ENCODE measurements around the gene KLHL8.

KLHL8 gene

DNA sequence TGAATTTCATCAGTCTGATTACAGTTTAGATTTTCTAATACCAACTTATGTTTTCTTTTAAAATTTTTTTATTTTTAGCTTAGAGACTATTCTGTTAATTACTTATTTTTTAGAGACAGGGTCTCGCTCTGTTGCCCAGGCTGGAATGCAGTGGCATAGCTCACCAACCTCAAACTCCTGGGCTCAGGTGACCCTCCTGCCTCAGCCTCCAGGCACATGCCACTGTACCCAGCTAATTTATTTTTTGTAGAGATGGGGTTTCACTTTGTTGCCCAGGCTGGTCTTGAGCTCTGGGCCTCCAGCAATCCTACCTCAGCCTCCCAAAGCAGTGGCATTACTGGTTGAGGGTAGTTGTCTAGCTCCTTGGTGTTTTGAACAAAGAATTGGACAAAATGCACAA, 102.0 kb downstream of the KLHL8 start:
- FAIRE-seq: no peak
- TF ChIP-seq TAF1 (IDR thresholded peaks at IDR 0.05; ENCODE audit: low read depth, low read length) (no peak), PAX5 (IDR thresholded peaks at IDR 0.05; ENCODE audit: insufficient read depth, low read length, severe bottlenecking) (no peak), SPI1 (IDR thresholded peaks at IDR 0.05; ENCODE audit: low read depth, low read length) (no peak), POU2F2 (IDR thresholded peaks at IDR 0.05; ENCODE audit: low read depth, low read length) (no peak), POLR2AphosphoS5 (IDR thresholded peaks at IDR 0.05; ENCODE audit: low read depth, low read length) (no peak)
- DNase-seq (ENCODE audit: insufficient read length, low spot score): no peak

DNA sequence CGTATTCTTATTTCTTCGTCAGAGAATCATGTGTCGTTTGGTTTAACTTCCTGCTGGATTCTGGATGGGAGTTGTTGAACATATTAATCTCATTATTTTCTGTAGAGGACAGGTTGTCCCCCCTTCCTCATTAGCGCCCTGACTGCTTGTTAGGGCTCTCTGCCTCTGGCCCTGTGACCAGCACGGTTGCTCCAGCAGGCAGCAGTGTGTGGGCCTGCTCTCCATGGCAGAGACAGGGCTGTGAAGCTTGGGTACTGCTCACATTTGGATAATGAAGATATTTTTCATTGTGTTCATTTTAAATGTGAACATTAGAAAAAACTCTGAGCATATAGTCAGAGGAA, 102.7 kb downstream of the KLHL8 start:
- no peak for TF ChIP-seq TAF1 (IDR thresholded peaks at IDR 0.05; ENCODE audit: low read depth, low read length)
- TF ChIP-seq POLR2AphosphoS5 (IDR thresholded peaks at IDR 0.05; ENCODE audit: low read depth, low read length): no peak
- TF ChIP-seq POLR2A (IDR thresholded peaks at IDR 0.05; ENCODE audit: low read depth, low read length): no peak
- TF ChIP-seq SPI1 (IDR thresholded peaks at IDR 0.05; ENCODE audit: low read depth, low read length): no peak
- FAIRE-seq (no peak), DNase-seq (ENCODE audit: insufficient read length, low spot score) (no peak)

DNA sequence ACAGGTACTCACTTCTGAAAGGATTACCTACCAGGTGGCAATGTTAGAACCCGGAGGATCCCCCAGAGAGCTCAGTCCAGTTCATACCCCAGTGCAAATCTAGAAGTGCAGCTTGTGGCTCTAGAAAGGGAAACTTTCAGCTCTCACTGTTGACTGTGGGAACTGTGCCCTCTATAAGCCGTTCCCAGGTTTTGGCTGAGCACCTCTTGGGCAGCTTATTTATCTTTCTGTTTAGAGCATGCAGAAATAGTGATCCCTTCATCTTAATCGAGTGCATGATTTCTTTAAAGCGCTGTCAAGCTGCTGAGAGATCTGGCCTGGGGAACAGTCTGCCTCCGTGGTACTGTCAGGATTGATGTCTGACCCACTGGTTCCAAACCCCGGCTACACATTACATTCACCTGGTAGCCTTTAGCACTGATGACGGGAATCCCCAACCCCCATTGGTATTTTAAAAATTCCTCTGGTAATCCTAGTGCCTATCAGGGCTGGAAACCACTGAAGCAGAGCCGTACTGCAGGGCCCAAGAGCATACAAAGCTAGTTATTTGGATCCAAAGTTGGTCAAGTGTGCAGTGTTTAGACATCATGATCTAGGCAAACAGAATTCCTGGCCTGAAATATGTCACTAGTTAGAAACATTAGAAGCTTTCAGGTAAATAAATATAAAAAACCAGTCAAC, 103.2 kb downstream of the KLHL8 start:
- TF ChIP-seq POLR2A (IDR thresholded peaks at IDR 0.05; ENCODE audit: low read depth, low read length): no peak
- TF ChIP-seq TAF1 (IDR thresholded peaks at IDR 0.05; ENCODE audit: low read depth, low read length): no peak
- TF ChIP-seq POU2F2 (IDR thresholded peaks at IDR 0.05; ENCODE audit: low read depth, low read length): no peak
- no peak for TF ChIP-seq PAX5 (IDR thresholded peaks at IDR 0.05; ENCODE audit: insufficient read depth, low read length, severe bottlenecking)
- no peak for TF ChIP-seq SPI1 (IDR thresholded peaks at IDR 0.05; ENCODE audit: low read depth, low read length)
- TF ChIP-seq POLR2AphosphoS5 (IDR thresholded peaks at IDR 0.05; ENCODE audit: low read depth, low read length): no peak
- no peak for DNase-seq (ENCODE audit: insufficient read length, low spot score)
- no peak for FAIRE-seq

DNA sequence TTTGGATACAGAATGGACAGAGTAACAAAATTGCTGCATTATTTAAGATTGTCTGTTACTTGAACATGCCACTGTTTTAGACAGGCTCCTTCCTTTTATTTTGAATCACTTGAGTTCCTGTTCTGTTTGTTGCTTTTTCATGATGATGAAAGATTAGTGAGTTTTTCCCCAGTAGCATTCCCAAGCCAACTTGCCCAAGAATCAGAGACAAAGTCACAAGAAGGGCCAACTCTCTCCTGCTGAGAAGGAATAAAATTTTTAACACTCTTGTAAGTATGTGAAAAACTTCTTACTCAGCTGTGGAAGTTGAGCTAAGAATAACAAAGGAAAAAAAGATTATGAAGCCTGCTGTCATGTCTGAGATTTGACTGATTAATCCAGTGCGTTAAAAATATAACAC, 104.2 kb downstream of the KLHL8 start:
- no peak for FAIRE-seq
- DNase-seq (ENCODE audit: insufficient read length, low spot score): no peak

DNA sequence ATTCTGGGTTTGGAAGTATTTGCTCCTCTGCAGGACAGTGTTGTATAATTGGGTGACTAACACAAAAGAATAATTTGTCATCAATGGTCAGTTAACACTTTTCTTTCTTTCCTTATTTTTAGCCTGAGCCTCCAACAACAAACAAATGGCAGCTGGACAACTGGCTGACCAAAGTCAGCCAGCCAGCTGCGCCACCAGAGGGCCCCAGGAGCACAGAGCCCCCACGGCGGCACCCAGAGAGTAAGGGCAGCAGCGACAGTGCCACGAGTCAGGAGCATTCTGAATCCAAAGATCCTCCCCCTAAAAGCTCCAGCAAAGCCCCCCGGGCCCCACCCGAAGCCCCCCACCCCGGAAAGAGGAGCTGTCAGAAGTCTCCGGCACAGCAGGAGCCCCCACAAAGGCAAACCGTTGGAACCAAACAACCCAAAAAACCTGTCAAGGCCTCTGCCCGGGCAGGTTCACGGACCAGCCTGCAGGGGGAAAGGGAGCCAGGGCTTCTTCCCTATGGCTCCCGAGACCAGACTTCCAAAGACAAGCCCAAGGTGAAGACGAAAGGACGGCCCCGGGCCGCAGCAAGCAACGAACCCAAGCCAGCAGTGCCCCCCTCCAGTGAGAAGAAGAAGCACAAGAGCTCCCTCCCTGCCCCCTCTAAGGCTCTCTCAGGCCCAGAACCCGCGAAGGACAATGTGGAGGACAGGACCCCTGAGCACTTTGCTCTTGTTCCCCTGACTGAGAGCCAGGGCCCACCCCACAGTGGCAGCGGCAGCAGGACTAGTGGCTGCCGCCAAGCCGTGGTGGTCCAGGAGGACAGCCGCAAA, 106.0 kb downstream of the KLHL8 start:
- DNase-seq (ENCODE audit: insufficient read length, low spot score) (no peak), FAIRE-seq (no peak)
- TF ChIP-seq POU2F2 (IDR thresholded peaks at IDR 0.05; ENCODE audit: low read depth, low read length): no peak
- TF ChIP-seq TAF1 (IDR thresholded peaks at IDR 0.05; ENCODE audit: low read depth, low read length): no peak
- no peak for TF ChIP-seq PAX5 (IDR thresholded peaks at IDR 0.05; ENCODE audit: insufficient read depth, low read length, severe bottlenecking)
- no peak for TF ChIP-seq POLR2A (IDR thresholded peaks at IDR 0.05; ENCODE audit: low read depth, low read length)
- no peak for TF ChIP-seq SPI1 (IDR thresholded peaks at IDR 0.05; ENCODE audit: low read depth, low read length)
- no peak for TF ChIP-seq POLR2AphosphoS5 (IDR thresholded peaks at IDR 0.05; ENCODE audit: low read depth, low read length)

More for the DNA sequence above, 104.2 kb downstream of the KLHL8 start:
- TF ChIP-seq POLR2A (IDR thresholded peaks at IDR 0.05; ENCODE audit: low read depth, low read length) (no peak), PAX5 (IDR thresholded peaks at IDR 0.05; ENCODE audit: insufficient read depth, low read length, severe bottlenecking) (no peak), POU2F2 (IDR thresholded peaks at IDR 0.05; ENCODE audit: low read depth, low read length) (no peak), SPI1 (IDR thresholded peaks at IDR 0.05; ENCODE audit: low read depth, low read length) (no peak), POLR2AphosphoS5 (IDR thresholded peaks at IDR 0.05; ENCODE audit: low read depth, low read length) (no peak)

DNA sequence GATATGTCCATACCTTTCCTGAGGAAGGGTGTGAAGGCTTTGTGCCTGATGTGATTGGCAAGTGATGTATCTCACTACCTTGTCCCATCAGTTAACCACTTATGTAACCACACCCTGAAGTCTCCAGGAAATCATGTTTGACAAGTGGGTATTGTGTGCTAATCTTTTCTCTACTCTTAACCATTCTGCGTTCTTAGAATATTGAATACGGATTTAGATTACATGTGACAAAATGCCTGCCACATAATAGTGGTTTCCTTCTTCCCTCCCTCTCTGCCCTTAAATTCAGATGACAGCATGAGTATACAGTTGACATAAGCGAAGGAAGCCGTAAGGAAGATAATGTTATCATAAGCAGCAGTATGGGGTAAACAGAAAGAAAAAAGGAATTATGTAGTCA, 108.4 kb downstream of the KLHL8 start:
- TF ChIP-seq PAX5 (IDR thresholded peaks at IDR 0.05; ENCODE audit: insufficient read depth, low read length, severe bottlenecking) (no peak), POLR2AphosphoS5 (IDR thresholded peaks at IDR 0.05; ENCODE audit: low read depth, low read length) (no peak), TAF1 (IDR thresholded peaks at IDR 0.05; ENCODE audit: low read depth, low read length) (no peak)
- DNase-seq (ENCODE audit: insufficient read length, low spot score) (no peak), FAIRE-seq (peak; percentile 68)

Data from GM12891 (cell line).